Endometrial microvascular endothelial cells (primary cell): ENCODE measurements around the gene TMEM9. TPM values are rescaled to one million over a fixed set of nuclear protein-coding genes. Genes with fewer than 3 reads are reported as not detected.

ENCODE experiments used
- in situ Hi-C: cut with HindIII; loops from 2 replicates; pipeline ENCODE4 v1.10.0; 2017; ENCODE audit warnings: low sequenced_read_pairs, low pct_unique_long_range_greater_than_20kb; ENCODE audit errors: inconsistent ontology term
- total RNA-seq: library from RNA; depleted of rRNA; stranded (reverse); fragments of >200 nt; gene quantifications from one replicate; pipeline ENCODE4 v1.2.3, GENCODE V29; 2015; ENCODE audit errors: inconsistent ontology term

Gene TMEM9
- total RNA-seq, 1 donor from 2014 or later, result 50.4 TPM

GRCh38 chr1:201153474-201154388 lies 543 bp downstream of the TMEM9 start:
- in situ Hi-C loops, result no loop called here

- in situ Hi-C loops, result no loop called here
These were observed 4.9 kb downstream of the TMEM9 start for GRCh38 chr1:201149400-201149799.

- in situ Hi-C loops, result no loop called here
These were observed 6.8 kb downstream of the TMEM9 start for GRCh38 chr1:201147396-201148015.

GRCh38 chr1:201146626-201147390 lies 7.5 kb downstream of the TMEM9 start:
- in situ Hi-C loops, result no loop called here

GRCh38 chr1:201145816-201146215 lies 8.5 kb downstream of the TMEM9 start:
- in situ Hi-C loops, result no loop called here

GRCh38 chr1:201145132-201145531 lies 9.1 kb downstream of the TMEM9 start:
- in situ Hi-C loops, result no loop called here

- in situ Hi-C loops, result no loop called here
These were observed 9.6 kb downstream of the TMEM9 start for GRCh38 chr1:201144701-201145100.

- in situ Hi-C loops, result no loop called here
These were observed 10.3 kb downstream of the TMEM9 start for GRCh38 chr1:201143726-201144635.

GRCh38 chr1:201142849-201143725 lies 11.2 kb downstream of the TMEM9 start:
- in situ Hi-C loops, result no loop called here

GRCh38 chr1:201142011-201142848 lies 12.0 kb downstream of the TMEM9 start:
- in situ Hi-C loops, result no loop called here

- in situ Hi-C loops, result no loop called here
These were observed 12.9 kb downstream of the TMEM9 start for GRCh38 chr1:201141418-201141817.

- in situ Hi-C loops, result no loop called here
These were observed 13.4 kb downstream of the TMEM9 start for GRCh38 chr1:201140941-201141260.

- in situ Hi-C loops, result no loop called here
These were observed 13.9 kb downstream of the TMEM9 start for GRCh38 chr1:201140235-201140940.

GRCh38 chr1:201139756-201140155 lies 14.5 kb downstream of the TMEM9 start:
- in situ Hi-C loops, result no loop called here

- in situ Hi-C loops, result no loop called here
These were observed 15.0 kb downstream of the TMEM9 start for GRCh38 chr1:201139306-201139705.

GRCh38 chr1:201138311-201138840 lies 15.9 kb downstream of the TMEM9 start:
- in situ Hi-C loops, result no loop called here
